ENCODE results near the gene NME4.
A peak's percentile ranks its signal among the peaks of the same experiment; 100 is the strongest.
"Not testable (repeated sequence)": the region's sequence is repeated elsewhere in the genome, so short reads cannot be mapped to it uniquely, and the experiment has no call there.

The NME4 gene

DNA sequence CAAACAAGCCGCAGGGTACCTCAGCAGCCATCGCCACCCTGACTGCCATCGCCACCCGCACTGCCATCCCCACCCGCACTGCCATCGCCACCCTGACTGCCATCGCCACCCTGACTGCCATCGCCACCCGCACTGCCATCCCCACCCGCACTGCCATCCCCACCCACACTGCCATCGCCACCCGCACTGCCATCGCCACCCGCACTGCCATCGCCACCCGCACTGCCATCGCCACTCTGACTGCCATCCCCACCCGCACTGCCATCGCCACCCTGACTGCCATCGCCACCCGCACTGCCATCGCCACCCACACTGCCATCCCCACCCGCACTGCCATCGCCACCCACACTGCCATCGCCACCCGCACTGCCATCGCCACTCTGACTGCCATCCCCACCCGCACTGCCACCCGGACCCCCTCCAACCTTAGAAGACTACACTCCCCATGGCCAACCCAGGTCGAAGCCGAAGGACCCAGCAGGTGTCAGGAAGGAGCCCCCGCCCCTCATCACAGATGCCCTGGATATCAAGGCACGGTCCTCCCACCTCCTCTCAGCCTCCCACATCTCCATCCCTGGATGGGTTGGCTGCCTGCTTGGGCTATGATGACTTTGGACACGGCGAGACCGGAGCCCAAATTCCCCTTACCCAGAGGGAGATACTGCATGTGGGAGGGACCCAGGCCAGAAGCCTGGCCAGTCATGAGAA is 18.7 kb upstream of the NME4 start:
- not testable (repeated sequence) for FAIRE-seq

DNA sequence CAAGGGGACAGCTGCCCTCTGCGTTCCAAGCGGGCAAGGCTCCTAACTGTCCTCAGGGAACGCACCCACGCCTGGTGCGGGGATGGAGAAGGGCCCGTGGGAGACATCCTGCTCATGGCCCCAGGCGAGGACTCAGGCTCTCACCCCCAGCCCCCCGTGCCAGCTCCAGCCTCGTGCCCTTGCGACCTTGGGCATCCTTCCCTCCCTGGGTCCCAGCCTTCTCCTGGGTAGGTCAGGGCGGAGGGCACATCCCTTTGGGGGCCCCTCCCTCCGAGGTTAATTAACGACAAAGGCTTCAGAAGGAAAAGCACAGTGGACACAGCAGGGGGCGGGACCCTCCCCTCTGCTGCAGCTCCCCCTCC is 18.2 kb upstream of the NME4 start:
- no peak for FAIRE-seq

DNA sequence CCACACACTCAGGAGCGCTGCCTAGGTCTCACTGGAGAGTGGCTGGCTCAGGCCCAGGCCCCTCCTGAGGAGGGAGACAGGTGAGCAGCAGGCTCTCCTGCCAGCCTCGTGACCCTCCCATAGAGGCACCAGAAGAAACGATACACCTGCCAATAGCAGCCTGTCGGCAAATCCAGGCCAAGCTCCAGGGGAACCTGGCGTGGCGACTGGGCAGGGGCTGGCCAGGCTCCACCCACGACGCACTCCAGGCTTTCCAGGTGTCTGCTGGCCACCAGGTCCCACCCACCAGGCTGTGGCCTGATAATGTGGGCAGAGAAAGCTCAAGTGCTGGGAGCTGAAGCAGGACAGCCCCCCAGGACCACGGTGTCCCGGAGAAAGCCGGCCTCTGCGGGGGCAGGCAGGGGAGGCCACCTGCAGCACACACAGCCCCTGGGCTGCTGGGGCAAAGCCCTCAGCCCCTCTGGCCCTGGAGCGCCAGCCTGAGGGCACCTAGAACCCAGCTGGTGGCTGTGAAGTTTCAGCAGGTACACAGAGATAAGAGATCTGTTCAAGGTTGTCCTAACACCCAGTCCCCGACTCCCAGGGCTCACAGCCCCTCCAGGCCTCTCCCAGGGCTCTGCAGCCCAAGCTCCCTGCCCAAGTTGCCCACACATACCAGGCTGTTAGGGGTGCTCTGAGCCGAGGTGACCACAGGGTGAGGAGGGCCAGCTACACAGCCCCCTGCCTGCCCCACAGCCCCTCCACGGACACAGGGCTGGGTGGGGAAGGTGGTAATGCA is 17.6 kb upstream of the NME4 start:
- peak; percentile 56 for FAIRE-seq

DNA sequence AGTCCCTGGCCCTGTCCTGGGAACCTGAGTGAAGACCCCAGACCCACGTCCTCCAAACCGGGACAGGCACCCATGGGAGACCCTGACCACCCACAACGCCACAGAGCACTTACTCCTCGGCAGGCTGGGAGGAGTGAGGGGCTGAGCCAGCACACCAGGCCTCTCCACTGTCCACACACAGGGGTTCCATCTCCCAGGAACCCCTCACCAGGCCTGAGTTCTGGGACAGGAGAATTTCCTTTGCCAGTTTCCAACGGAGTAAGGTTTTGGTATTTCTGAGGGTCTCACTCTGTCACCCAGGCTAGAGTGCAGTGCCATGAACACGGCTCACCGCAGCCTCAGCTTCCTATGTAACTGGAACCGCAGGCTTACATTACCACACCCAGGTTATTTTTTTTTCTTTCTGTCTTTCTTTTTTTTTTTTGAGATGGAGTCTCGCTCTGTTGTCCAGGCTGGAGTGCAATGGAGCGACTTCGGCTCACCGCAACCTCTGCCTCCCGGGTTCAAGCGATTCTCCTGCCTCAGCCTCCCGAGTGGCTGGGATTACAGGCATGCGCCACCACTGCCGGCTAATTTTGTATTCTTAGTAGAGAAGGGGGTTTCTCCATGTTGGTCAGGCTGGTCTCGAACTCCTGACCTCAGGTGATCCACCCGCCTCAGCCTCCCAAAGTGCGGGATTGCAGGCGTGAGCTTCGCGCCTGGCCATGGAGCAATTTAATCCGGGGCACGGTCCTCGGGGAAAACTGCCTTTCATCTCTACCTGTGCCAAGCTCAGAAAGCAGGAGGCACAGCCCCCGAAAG is 16.8 kb upstream of the NME4 start:
- no peak for FAIRE-seq

DNA sequence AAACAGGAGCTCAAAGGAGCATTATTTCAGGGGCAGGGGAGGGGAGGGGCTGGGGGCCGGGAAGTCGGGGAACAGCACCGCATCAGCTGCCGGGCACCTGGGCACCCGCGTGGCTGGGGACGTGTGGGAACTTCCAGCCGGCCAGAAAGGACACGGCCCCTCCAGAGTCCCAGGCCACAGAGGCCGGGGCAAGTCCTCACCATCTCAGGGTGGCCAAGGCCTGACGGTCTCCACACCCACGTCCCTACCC is 16.3 kb upstream of the NME4 start:
- FAIRE-seq: no peak

DNA sequence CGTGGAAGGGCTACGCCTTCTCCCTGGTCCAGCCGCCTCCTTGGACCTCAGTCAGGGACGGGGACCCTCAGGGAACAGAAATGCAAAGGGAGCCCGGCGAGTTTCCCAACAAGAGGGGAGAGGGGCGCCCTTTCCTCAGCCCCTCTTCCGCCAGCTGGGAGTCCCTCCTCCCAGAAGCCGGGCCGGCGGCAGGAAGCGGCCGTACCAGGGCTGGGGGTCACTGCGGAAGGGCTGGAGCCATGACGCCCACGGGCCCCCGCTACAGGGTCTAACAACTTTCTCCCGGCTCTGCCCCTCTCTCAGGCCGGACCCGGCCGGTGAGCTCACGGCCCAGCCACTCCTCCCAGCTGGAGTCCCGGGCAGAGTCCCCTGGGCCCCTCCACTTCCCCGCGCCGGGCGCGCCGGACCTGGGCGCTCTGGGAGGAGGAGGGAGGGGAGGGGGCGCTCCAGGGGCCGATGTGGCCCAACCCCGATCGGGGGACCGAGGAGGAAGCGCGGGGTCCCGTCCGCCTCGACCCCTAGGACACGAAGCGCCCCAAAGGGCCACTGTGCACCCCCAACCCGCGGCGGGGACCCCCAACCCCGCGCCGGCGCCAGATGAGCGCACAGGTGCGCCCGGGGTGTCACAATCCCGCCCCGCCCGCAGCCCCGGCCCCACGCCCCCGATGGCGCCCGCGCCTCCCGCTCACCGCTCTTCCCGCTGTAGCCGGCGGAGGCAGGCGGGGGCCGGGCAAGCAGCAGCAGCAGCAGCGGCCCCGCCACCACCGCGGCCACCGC is 15.8 kb upstream of the NME4 start:
- FAIRE-seq: no peak

DNA sequence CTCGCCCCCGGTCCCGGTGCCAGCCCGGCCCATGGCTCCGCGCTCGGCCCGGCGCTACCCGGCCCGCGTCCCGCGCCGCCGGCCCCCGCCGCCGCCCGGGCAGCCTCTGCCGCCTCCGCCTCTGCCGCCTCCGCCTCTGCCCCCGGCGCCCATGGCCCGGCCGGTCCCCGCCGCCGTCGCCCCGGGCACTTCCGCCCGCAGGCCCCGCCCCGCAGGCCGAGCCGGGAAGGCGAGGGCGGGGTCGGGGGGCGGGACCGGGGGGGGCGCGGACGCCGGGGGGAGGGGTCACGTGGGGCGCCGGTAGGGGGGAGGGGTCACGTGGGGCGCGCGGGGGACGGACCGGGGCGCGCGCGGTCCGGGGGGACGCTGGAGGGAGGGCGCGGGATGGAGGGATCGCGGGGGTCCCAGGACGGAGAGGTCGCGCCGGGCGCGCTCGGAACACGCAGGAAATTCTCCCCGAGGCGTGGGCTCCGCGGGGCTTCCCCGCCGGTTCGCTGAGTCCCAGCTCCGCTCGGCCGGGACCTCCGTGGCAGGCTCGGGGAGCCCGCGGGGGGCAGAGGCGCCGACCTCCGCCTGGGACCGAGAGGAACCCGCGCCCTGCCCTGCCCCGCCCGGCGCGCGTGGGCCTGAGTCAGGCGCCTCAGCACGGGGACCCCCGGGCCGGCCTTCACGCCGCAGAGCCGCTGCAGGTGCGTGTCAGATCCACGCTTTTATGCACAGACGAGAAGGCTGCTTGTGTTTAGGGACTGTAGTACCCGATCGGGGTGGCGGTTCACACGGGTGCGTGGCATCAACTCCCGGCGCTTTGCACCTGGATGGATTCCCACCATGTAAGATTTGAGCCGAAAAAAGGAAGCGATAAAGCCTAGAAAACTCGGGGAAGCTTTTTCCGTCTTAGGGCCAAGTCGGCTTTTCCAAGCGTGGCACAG is 14.9 kb upstream of the NME4 start, which contains the start of gene PGAP6:
PGAP6 (minus strand) TSS at position 190 of the 929 bp plus-strand sequence; CDS start at position 33, 157 bp downstream.
- no peak for FAIRE-seq

DNA sequence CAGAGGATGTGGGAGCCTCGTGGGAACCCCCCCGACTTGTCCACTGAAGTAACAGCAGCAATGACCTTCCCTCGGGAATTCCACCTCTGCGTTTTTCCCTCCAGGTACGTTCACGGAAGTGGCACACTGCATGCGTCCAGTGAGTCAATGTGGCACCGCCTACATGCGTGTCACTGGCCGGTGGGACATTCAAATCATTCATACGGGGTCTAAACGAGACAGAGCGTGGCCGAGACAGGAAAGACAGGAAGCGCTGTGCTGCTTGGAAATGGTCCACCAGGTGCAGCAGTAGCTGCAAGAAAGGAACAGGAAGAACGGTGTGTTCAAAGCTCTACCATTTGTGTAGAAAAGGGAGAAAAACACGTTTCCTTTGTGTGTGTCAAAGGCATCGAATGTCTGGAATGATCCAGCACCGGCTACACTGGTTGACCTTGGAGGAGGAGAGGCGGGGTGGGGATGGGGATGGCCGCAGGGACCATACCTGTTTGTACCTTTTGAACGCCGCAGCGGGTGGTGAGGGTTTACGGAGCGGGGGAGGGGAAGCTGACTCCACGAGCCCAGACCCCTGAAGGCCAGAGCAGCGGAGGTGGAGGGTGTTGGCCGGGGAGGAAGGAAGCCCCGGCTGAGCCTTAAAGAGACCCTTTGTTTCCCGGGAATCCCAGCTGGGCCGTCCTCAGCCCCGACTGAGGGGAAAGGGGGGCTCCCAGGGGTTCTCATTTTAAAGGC is 13.5 kb upstream of the NME4 start:
- FAIRE-seq: no peak

DNA sequence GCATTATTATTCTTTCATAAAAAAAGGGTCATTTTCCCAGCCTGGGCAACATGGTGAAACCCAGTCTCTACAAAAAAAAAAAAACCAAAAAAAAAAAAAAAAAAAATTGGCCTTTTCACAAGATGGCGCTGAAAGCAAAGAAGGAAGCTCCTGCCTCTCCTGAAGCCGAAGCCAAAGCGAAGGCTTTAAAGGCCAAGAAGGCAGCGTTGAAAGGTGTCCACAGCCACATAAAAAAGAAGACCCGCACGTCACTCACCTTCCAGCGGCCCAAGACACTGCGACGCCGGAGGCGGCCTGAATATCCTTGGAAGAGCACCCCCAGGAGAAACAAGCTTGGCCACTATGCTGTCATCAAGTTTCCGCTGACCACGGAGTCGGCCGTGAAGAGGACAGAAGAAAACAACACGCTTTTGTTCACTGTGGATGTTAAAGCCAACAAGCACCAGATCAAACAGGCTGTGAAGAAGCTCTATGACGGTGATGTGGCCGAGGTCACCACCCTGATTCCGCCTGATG is 10.3 kb upstream of the NME4 start:
- no peak for FAIRE-seq

DNA sequence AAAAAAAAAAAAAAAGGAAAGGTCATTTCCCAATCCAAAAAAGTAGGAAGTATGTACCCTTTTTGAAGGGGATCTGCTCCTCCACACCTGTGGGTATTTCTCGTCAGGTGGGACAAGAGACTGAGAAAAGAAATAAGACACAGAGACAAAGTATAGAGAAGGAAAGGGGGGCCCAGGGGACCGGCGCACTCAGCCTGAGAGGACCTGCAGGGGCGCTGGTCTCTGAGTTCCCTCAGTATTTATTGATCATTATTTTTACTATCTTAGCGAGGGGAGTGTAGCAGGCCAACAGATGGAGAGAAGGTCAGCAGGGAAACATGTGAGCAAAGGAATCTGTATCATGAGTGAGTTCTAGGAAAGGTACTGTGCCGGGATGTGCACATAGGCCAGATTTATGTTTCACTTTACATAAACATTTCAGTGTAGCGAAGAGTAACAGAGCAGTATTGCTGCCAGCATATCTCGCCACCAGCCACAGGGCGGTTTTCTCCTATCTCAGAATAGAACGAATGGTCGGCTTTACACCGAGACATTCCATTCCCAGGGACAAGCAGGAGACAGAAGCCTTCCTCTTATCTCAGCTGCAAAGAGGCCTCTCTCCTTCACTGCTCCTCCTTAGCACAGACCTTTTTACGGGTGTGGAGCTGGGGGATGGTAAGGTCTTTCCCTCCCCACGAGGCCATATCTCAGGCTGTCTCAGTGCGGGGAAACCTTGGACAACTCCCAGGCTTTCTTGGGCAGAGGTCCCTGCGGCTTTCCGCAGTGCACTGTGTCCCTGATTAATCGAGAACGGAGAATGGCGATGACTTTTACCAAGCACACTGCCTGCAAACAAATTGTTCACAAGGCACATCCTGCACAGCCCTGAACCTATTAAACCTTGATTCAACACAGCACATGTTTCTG is 9.0 kb upstream of the NME4 start:
- FAIRE-seq: not testable (repeated sequence)

DNA sequence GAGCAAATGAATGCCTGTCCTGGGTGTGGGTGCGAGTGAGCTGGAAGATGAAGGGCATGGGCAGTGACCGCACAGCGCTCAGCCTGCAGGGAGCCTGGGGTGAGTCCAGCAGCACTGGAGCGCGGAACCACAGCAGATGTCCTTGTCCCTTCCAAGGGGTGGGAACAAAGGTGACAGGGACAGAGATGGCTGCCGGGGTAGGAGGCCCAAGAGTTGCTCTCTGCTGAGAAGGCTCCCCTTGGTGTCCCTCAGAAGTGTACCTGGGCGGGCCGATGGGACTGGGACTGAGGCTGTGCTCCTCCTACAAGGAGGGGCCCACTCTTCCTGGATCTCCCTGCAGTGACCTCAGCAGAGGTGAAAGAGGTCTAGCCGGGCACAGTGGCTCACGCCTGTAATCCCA is 7.6 kb upstream of the NME4 start:
- FAIRE-seq: no peak

DNA sequence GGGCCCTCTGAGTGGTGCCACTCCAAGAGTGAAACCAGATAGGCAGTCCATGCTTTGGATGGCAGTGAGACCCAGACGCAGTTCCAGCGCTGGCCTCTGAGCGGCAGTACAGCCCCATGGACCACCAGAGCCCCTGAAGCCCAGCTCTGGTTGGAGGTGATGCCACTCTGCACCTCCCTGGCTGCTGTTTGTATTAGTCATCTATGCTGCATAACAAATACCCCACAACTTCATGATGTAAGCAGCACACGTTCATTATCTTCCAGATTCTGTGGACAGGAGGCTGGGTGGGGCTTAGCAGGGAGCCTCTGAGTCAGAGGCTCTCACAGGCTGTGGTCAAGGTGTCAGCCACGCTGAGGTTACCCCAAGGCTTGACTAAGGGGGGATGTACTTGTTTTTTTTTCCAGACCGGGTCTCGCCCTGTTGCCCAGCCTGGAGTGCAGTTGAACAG is 5.1 kb upstream of the NME4 start:
- FAIRE-seq: no peak

DNA sequence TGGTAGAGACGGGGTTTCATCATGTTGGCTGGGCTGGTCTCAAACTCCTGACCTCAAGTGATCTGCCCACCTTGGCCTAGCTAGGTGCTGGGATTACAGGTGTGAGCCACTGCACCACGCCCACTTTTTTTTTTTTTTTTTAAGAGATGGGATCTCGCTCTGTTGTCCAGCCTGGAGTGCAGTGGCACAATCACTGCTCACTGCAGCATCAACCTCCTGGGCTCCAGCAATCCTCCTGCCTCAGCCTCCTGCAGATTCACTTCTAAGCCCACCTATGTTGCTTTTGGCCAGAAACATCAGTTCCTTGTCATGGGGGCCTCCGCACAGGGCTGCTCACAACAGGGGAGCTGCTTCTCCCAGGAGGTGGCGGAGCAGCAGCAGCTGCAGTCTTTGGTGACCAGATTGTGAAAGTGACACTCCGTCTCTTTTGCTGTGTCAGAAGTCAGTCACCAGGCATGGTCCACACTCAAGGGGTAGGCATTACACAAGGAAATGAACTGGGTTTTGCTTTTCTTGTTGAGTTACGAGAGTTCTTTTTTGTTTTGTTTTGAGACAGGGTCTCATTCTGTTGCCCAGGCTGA is 4.5 kb upstream of the NME4 start:
- FAIRE-seq: no peak

DNA sequence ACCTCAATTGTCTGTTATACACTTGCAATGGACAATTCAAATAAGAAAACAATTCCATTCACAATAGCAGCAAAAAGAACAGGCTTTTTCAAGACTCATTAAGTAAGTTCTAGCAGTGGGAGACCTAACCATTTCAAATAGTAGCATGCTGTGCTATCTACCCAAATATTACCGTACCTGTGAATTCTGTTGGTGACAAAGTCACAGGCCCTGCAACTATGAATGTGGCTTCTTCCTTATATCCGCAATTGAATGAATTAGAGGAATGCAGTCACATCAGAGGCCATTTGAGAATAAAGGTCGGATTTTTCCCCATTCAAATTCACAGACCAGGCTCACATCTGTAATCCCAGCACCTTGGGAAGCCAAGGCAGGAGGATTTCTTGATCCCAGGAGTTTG is 800 bp upstream of the NME4 start:
- FAIRE-seq: no peak

DNA sequence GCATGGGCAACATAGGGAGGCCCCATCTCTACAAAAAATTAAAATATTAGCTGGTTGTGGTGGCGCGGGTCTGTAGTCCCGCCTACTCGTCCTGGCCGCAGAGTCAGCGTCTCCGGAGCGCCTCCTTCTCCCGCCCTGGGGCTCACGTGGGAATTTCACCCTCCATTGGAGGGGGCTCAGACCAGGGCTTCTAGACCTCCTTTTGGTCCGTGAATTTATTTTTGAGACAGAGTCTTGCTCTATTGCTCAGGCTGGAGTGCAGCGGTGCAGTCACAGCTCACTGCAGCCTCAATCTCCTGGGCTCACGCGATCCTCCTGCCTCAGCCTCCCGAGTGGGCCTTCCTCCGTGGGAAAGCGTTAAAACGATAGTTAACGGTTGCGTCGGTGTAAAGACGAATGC is 394 bp upstream of the NME4 start:
- FAIRE-seq: no peak

DNA sequence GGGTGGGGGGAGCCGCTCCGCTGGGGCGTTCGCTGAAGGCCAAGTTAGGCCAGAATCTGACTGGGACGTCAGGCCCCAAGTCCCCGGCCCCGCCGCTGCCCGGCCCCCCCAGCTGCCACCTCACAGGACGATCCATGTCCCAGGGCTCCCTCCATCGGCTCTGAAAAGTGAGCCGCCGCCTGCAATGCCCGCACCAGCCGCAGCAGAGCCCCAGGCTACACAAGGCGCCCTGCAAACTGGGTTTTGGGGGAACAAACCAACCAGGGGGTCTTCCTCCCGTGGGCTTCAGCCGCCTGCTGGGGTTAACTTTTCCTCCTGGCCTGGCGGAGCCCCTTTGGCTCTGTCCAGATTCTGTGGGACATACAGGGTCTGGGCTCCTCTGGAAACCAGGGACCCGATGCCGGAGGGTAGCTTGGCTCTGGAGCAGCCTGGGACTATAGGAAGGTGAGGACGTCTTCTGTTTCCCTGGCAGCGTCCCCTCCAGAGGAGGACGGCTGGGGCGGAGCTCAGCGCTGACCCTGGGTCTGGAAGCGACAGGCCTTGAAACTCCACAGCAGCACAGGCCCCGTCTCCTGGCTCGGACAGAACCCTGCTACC is 835 bp downstream of the NME4 start:
- no peak for FAIRE-seq

DNA sequence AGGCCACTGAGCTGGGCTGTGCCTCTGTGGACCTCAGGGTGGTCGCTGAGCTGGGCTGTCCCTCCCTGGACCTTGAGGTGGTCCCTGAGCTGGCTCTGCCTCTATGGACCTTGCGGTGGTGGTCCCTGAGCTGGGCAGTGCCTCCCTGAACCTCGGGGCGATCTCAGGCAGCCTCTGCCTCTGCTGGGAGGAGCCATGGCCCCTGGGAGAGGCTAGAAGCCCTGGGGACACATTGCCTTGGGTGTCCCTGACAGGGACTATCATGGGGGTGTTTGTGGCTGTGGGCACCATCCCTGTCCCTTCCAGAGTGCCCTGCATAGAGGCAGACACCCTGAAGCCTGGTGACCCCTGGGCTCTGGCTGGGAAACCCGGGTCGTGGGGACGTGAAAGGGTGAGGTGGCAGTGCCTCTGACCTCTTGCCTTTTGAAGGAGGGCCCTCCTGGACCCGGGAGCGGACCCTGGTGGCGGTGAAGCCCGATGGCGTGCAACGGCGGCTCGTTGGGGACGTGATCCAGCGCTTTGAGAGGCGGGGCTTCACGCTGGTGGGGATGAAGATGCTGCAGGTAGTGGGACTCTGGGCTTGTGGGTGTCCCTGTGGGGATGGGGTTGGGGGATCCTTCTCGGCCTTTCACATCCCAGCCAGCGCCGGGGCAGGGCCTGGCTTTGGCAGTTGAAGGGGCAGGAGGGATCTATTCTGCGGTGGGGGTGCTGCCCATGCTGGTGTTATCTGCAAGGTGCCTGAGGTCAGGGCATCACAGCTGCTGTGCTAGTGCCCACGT is 1.8 kb downstream of the NME4 start:
- no peak for FAIRE-seq

DNA sequence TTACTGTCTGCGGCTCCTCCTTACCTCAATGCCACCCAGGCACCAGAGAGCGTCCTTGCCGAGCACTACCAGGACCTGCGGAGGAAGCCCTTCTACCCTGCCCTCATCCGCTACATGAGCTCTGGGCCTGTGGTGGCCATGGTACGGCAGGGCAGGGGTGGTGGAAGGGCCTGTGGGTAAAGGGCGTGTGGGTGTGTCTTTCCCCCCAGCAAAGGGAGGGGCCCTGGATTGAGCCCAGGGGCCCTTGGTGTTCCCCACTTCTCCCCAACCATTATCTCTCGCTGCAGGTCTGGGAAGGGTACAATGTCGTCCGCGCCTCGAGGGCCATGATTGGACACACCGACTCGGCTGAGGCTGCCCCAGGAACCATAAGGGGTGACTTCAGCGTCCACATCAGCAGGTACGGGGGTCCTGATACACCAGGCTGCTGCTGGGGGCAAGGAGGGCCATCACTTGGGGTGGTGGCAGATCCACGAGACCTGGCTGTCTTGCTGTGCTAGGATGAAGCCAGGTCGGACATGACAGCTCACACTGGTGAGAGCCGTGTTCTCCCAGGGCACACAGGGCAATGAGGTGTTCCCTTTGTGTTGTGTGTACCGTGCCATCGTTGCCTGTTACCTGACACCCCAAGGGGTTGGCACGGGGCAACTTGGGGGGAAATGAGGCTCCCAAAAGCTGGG is 2.5 kb downstream of the NME4 start:
- no peak for FAIRE-seq
